Keratinocyte (primary cell): ENCODE data around the gene RAP1GAP2. TPM values are rescaled to one million over a fixed set of nuclear protein-coding genes. Genes with fewer than 3 reads are reported as not detected.

Experiments used
- DNase-seq: peaks from one replicate; pipeline ENCODE4 v3.0.0-alpha.2; 2011; ENCODE audit warnings: low read depth, missing footprints, low spot score
- FAIRE-seq: peaks from 2 replicates; lab custom pipeline; 2011; peaks lifted over from hg19 to GRCh38; lab: Jason Lieb, UNC
- H2AFZ ChIP-seq: 2 replicates; pipeline ENCODE4 v1.6.0; 2012; ENCODE audit warnings: low read length, control low read depth, inconsistent platforms; ENCODE audit not compliant: control insufficient read depth
- H3K27ac ChIP-seq: 2 replicates; pipeline ENCODE4 v1.5.1; 2011; ENCODE audit warnings: low read length; ENCODE audit not compliant: control insufficient read depth, insufficient read depth
- H3K27me3 ChIP-seq: 3 replicates; pipeline ENCODE4 v1.6.0; 2011; ENCODE audit warnings: low read length; ENCODE audit not compliant: control insufficient read depth, insufficient read depth; ENCODE audit errors: extremely low read depth
- H3K36me3 ChIP-seq, 2 experiments: 2 replicates in 1 of 2; 3 replicates in 1 of 2; pipeline ENCODE4 v1.5.1; 2011; ENCODE audit warnings: low read length in 2 of 2, mild to moderate bottlenecking in 1 of 2; ENCODE audit not compliant: control insufficient read depth in 2 of 2, insufficient read depth in 2 of 2; ENCODE audit errors: extremely low read depth in 1 of 2
- H3K4me1 ChIP-seq: 3 replicates; pipeline ENCODE4 v1.5.1; 2011; ENCODE audit warnings: low read length; ENCODE audit not compliant: control insufficient read depth, insufficient read depth; ENCODE audit errors: extremely low read depth
- H3K4me2 ChIP-seq: 3 replicates; pipeline ENCODE4 v1.6.0; 2011; ENCODE audit warnings: low read depth, low read length; ENCODE audit not compliant: control insufficient read depth, insufficient read depth; ENCODE audit errors: extremely low read depth
- H3K4me3 ChIP-seq, 3 experiments: fragments of 200-600 bp in 1 of 3; sonication (generic) in 1 of 3; 2 replicates in 2 of 3; 3 replicates in 1 of 3; pipeline ENCODE4 v1.5.1; 2011 to 2016; ENCODE audit warnings: low read length in 3 of 3, mild to moderate bottlenecking in 3 of 3, control low read depth in 2 of 3, inconsistent platforms in 1 of 3, low read depth in 1 of 3, mixed read lengths in 1 of 3, mixed run types in 1 of 3, moderate library complexity in 1 of 3; ENCODE audit not compliant: control insufficient read depth in 2 of 3, insufficient read depth in 2 of 3; ENCODE audit errors: extremely low read depth in 1 of 3
- H3K79me2 ChIP-seq: 2 replicates; pipeline ENCODE4 v1.6.0; 2012; ENCODE audit warnings: low read length; ENCODE audit not compliant: control insufficient read depth, insufficient read depth
- H3K9ac ChIP-seq: 3 replicates; pipeline ENCODE4 v1.6.0; 2011; ENCODE audit warnings: low read length; ENCODE audit not compliant: control insufficient read depth, insufficient read depth; ENCODE audit errors: extremely low read depth
- H3K9me1 ChIP-seq: 3 replicates; pipeline ENCODE4 v1.6.0; 2011; ENCODE audit warnings: low read length; ENCODE audit not compliant: control insufficient read depth, insufficient read depth; ENCODE audit errors: extremely low read depth
- H3K9me3 ChIP-seq: 2 replicates; pipeline ENCODE4 v1.5.1; 2012; ENCODE audit warnings: low read depth, low read length; ENCODE audit not compliant: control insufficient read depth
- H4K20me1 ChIP-seq: 3 replicates; pipeline ENCODE4 v1.6.0; 2011; ENCODE audit warnings: low read length; ENCODE audit not compliant: control insufficient read depth, insufficient read depth; ENCODE audit errors: extremely low read depth
- EZH2 ChIP-seq: IDR thresholded peaks from one replicate; pipeline ENCODE4 v1.6.1; 2012; ENCODE audit warnings: inconsistent platforms, mild to moderate bottlenecking, low read length, moderate library complexity
- dilution Hi-C: fragments of 300-500 bp; cut with MboI; formaldehyde crosslinking; loops from one replicate; pipeline ENCODE4 v1.7.0; 2020; ENCODE audit warnings: low sequenced_read_pairs; ENCODE audit not compliant: extremely low pct_ligation_motif_present
- polyA plus RNA-seq, 5 experiments: library from polyadenylated mRNA; depleted of rRNA in 3 of 5; stranded (reverse) in 3 of 5; stranded (forward) in 1 of 5; unstranded in 1 of 5; fragments of >200 nt; gene quantifications; 1 replicate in 1 of 5; 2 replicates in 3 of 5; 3 replicates in 1 of 5; pipeline versions ENCODE4 v1.2.1 to v1.2.3, GENCODE V29; 2011 to 2012; ENCODE audit warnings: missing spikeins in 2 of 5, low read depth in 1 of 5, low replicate concordance in 1 of 5
- TF ChIP-seq, protein P1 (sequence below), 3 experiments: IDR thresholded peaks in 1 of 3; conservative IDR thresholded peaks in 1 of 3; optimal IDR thresholded peaks in 1 of 3; 2 replicates in 2 of 3; 3 replicates in 1 of 3; pipeline versions ENCODE3 to v1.5.1; 2011; ENCODE audit warnings: low read length in 3 of 3, mild to moderate bottlenecking in 3 of 3, moderate library complexity in 2 of 3, control low read depth in 1 of 3, inconsistent platforms in 1 of 3; ENCODE audit not compliant: insufficient read depth in 2 of 3; ENCODE audit errors: extremely low read depth in 1 of 3

RAP1GAP2 gene
- polyA plus RNA-seq, 1 donor (not counting 4 experiments of a cell fraction or from before 2014, with no cell fraction given), result 13.6 TPM

DNA sequence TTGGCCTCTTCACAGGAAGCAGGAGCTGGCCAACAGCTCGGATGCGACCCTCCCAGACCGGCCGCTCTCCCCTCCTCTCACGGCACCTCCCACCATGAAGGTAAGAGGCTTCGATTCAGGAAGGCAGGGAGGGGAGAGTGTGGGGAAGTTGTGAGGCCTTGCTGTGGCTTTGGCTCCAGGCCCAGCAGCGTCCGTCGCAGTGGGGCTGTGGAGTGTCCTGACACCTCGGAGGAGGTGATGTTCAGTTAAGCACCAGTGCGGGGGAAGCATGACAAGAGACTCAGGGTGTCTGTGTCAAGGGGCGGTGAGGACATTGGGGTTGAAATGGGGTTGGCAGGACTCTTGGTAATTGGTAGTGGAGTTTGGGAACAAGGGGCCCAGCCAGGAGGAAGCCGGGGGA is 109.0 kb downstream of the RAP1GAP2 start:
- Histone ChIP-seq H4K20me1 (peaks cover 3% of the 10 kb centered on the region), H2AFZ (no peak overlapping the region), H3K4me2 (no peak overlapping the region), H3K27ac (no peak overlapping the region), H3K9me3 (no peaks in the 10 kb centered on the region), H3K9me1 (no peaks in the 10 kb centered on the region), H3K4me1 (no peaks in the 10 kb centered on the region), H3K27me3 (no peaks in the 10 kb centered on the region), H3K79me2 (peaks cover 14% of the 10 kb centered on the region), H3K4me3 (no peak overlapping the region), H3K36me3 (peaks cover 5 to 12% of the 10 kb centered on the region in 2 experiments), H3K9ac (no peak overlapping the region)
- no peak for FAIRE-seq
- dilution Hi-C loops, result no loop called here
- DNase-seq, result no peak
- TF ChIP-seq, protein P1, sequence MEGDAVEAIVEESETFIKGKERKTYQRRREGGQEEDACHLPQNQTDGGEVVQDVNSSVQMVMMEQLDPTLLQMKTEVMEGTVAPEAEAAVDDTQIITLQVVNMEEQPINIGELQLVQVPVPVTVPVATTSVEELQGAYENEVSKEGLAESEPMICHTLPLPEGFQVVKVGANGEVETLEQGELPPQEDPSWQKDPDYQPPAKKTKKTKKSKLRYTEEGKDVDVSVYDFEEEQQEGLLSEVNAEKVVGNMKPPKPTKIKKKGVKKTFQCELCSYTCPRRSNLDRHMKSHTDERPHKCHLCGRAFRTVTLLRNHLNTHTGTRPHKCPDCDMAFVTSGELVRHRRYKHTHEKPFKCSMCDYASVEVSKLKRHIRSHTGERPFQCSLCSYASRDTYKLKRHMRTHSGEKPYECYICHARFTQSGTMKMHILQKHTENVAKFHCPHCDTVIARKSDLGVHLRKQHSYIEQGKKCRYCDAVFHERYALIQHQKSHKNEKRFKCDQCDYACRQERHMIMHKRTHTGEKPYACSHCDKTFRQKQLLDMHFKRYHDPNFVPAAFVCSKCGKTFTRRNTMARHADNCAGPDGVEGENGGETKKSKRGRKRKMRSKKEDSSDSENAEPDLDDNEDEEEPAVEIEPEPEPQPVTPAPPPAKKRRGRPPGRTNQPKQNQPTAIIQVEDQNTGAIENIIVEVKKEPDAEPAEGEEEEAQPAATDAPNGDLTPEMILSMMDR (optimal IDR thresholded peaks at IDR 0.05 in 1 of 3, IDR thresholded peaks at IDR 0.05 in 1 of 3, conservative IDR thresholded peaks at IDR 0.05 in 1 of 3; ENCODE audit: extremely low read depth in 1 of 3, insufficient read depth in 2 of 3, low read length in 3 of 3), result no peak
- no peak for TF ChIP-seq EZH2

DNA sequence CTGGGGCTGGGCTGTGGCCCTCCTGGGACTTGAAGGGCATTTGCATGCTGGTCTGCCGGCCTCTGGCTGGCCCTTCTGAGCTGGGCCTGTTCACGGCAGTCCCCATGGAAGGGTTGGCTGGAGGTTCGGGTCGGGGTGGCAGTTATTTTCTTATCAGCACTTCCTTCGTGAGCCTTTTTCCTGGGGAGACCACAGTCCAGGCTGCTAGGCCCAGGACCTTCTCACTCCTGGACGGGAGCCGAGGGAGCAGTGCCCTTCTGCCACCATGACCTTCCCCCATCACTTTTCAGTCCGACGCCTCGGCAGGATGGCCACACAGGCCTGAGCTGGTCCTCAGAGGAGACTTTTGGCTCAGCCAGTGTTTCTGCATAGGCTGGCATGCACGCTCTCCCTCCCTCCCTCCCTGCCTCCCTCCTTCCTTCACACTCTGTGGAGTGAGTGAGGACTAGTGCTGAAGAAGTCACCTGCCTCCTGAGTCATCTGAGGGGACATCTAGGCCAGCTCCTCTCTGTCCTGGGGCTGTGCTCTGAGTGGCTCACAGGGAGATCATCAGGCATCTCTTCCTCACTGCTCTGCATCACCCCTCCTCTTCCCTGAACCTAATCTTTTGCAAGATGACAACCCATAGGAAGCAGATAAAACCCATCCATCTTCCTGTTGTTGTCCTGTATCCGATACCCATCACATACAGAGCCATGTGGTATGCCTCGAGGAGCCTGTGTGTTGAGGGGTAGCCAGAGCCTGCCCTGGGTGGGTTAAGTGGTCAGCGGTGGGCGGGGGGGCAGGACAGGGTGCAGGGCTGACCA is 109.7 kb downstream of the RAP1GAP2 start:
- FAIRE-seq, result no peak

More for the DNA sequence above, 109.7 kb downstream of the RAP1GAP2 start:
- Histone ChIP-seq H3K4me3 (no peak overlapping the region), H4K20me1 (peaks cover 3% of the 10 kb centered on the region), H3K9me3 (no peaks in the 10 kb centered on the region), H3K9me1 (no peaks in the 10 kb centered on the region), H3K36me3 (peaks cover 5 to 12% of the 10 kb centered on the region in 2 experiments), H3K4me1 (no peaks in the 10 kb centered on the region), H3K79me2 (peaks cover 10% of the 10 kb centered on the region), H3K27ac (no peak overlapping the region), H3K9ac (no peak overlapping the region), H3K4me2 (no peak overlapping the region), H3K27me3 (no peaks in the 10 kb centered on the region), H2AFZ (no peak overlapping the region)
- TF ChIP-seq EZH2, result no peak
- TF ChIP-seq, protein P1 (optimal IDR thresholded peaks at IDR 0.05 in 1 of 3, IDR thresholded peaks at IDR 0.05 in 1 of 3, conservative IDR thresholded peaks at IDR 0.05 in 1 of 3; ENCODE audit: extremely low read depth in 1 of 3, insufficient read depth in 2 of 3, low read length in 3 of 3), result no peak
- dilution Hi-C loops, result no loop called here
- DNase-seq, result no peak
